DMS53 treated with DMSO at 0.1 percent for 48 hours (cell line): ENCODE measurements around the gene PTPRN2.

Source experiments
- DNase-seq: peaks from one replicate; lab custom pipeline; 2025; ENCODE audit not compliant: unreplicated experiment; lab: John Stamatoyannopoulos, UW

Gene PTPRN2

DNA sequence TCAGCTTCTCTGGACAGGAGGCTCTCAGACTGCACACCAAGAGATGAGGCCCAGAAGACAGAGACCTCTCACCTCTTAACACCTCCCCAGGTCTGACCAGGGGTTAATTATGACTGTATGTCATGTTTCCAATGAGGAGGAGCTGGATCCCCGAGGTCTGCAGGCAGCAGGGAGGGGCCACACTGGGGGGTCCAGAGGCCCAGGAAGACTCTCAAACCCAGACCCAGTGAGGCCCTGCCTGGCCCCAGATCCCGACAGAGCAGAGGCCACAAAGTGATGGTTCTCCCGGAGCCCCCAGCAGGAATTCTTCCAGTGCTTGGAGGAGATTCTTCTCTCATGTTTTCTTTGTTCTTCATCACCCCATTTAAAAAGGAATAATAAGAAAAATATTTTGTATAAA lies 28.8 kb downstream of the PTPRN2 start:
- DNase-seq: no peak

DNA sequence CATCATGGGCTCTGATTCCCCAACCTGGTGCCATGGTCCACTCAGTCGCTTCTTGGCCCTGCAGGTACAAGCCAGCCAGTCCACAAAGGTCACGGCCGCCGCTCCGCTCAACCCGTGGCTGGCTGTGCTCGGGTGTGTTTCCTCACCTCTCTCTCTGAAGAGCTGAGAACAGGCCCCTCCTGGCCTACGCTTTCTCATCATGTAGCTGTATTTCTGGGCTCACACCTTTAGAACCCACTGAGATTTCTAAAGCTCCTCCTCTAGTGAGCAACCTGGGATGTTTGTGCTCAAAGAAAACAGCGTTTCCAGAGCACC lies 30.2 kb downstream of the PTPRN2 start:
- DNase-seq: no peak

DNA sequence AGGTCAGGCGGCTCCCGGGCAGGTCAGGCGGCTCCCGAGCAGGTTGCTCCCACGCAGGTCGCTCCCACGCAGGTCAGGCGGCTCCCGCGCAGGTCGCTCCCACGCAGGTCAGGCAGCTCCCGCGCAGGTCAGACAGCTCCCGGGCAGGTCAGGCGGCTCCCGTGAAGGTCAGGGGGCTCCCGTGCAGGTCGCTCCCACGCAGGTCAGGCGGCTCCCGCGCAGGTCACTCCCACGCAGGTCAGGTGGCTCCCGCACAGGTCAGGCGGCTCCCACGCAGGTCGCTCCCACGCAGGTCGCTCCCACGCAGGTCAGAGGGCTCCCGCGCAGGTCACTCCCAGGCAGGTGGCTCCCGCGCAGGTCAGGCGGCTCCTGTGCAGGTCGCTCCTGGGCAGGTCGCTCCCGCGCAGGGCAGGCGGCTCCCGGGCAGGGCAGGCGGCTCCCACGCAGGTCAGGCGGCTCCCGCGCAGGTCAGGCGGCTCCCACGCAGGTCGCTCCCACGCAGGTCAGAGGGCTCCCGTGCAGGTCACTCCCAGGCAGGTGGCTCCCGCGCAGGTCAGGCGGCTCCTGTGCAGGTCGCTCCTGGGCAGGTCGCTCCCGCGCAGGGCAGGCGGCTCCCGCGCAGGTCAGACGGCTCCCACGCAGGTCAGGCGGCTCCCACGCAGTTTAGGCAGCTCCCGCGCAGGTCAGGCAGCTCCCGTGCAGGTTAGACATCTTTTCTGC lies 30.7 kb downstream of the PTPRN2 start:
- no peak for DNase-seq

DNA sequence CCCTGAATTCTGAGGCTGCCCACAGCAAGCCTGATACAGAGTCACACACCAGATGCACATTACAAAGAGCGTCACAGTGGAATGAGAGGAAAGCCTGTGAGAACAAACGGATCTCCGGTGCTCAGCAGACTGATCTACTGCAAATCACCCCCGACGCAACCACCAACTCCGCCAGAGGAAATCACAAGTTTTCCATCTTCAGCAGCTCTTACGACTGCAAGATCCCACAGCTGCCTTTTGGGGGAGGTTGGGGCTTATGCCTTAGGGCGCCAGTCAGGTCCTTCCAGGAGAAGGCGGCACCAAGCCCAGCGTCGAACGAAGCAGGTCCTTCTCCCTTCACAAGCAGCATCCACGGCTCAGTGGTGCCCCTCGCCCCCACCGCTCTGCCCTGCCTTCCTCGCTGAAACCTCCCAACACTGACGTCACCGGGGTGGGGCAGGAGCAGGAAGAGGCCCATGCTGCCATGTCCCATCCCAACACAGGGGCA lies 32.5 kb downstream of the PTPRN2 start:
- no peak for DNase-seq

DNA sequence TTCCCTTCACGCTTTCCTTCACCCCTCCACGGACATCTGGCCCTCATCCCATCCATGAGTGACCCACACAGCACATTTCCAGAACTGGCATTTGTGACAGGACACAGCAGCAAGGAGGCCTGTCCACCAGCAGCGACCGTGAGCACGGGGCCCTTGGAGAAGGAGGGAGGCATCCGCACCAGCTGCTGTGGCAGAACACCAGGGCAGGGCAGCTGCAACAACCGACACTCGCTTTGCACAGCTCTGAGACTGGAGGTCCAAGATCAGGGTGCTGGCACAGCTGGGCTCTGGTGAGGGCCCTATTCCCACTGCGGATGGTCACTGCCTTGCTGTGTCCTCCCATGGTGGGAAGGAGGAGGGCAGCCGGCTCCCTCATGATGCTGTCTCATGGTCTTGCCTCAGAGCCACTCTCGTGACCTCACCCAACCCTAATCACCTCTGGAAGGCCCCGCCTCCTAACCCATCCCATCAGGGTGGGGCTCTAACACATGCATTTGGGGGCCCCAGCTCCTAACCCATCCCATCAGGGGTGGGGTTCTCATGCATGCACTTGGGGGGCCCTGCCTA lies 36.7 kb downstream of the PTPRN2 start:
- DNase-seq: no peak

DNA sequence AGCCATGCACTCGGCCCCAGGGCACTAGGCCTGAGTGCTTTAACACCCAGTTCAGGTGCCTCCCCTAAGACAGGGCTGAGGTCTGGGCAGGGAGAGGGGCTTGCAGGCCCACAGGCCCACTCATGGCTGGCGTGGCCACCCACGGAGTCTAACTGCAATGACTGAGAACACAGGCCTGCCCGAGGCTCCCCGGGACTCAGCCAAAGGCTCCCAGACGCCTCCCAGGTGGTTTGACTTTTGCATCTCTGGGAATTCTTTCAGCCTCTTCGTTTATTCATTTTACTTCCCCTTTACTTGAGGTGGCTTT lies 37.3 kb downstream of the PTPRN2 start:
- DNase-seq: no peak

- DNase-seq: no peak
Observed at GRCh38 chr7:158549616-158550393, 37.8 kb downstream of the PTPRN2 start.

DNA sequence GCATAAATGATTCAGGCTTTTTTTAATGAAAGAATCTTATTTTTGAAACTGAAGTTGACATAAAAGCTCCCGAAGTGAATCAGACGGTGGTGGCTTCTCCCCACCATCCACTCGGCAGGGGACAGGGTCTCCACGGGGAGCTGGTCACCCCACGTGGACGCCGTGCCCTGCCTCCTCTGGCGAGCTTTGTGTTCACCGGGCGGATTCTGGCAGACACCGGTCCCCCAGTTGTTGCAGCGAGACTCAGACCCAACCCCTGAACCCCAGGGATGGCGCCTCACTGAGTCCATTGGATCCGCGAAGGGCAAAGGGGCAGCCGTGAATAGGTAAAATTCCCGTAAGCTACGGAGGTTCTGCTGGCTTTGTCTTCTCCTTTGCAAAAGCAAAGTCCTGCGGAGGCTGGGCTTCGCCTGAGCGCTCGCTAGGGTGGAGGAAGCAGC lies 38.4 kb downstream of the PTPRN2 start:
- no peak for DNase-seq

DNA sequence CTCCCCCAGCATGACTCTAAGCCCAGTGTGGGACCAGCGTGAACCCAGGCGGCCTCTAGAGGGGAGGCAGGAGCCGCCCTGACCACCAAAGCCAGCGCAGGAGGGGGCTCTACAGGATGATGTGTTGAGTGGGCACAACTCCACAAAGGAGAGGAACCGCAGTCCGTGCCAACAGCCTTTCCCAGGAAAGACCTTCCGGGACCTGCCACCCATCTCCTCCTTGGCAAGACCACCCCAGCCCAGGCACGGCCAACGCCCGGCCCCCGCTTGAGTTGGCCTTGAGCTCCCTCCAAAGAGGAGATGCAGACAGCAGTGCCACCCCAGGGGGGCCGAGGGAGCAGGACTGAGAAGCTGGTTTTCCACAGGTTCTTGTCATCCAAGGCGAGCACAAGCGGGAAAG lies 38.9 kb downstream of the PTPRN2 start:
- DNase-seq: no peak

- no peak for DNase-seq
Observed at GRCh38 chr7:158547817-158548216, 39.8 kb downstream of the PTPRN2 start.

DNA sequence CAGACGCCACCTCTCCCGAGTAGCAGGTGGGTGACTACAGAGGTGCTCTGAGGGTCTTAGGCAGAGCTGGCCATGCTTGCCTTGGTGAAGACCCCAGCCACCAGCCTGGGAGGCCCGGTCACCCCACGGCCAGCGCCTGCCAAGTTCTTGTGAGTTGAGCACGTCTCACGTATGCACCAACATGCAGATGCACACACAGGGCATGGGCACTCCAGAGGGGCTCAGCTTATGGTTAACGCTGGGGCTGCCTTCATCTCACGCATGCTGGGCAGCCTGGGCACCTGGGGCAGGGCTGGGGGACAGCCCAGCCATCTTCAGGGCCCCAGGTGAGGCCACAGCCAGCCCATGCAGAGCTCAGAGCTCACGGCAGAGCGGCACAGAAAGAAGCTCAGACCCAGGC lies 41.0 kb downstream of the PTPRN2 start:
- DNase-seq: no peak

- no peak for DNase-seq
Observed at GRCh38 chr7:158546214-158546613, 41.4 kb downstream of the PTPRN2 start.

GRCh38 chr7:158544708-158545107 lies 42.9 kb downstream of the PTPRN2 start:
- DNase-seq: no peak

DNA sequence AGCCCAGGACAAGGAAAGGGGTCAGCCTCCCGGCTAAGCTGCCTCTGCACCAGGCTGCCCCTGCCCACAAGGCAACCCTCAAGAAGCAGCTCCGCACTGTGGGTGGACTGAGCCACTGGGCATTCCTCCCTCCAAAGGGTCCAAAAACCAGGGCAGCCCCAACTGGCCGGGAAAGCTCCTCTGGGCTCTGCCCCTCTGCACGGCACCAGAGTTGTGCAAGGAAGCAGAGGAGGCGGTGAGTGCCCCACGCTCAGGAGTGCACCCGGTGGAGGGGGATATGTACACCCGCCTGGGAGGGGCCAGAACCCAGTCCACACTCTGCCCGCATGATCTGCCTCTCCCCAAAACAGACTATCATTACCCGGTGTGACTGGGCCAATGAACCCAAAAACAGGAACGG lies 43.8 kb downstream of the PTPRN2 start:
- DNase-seq: no peak

DNA sequence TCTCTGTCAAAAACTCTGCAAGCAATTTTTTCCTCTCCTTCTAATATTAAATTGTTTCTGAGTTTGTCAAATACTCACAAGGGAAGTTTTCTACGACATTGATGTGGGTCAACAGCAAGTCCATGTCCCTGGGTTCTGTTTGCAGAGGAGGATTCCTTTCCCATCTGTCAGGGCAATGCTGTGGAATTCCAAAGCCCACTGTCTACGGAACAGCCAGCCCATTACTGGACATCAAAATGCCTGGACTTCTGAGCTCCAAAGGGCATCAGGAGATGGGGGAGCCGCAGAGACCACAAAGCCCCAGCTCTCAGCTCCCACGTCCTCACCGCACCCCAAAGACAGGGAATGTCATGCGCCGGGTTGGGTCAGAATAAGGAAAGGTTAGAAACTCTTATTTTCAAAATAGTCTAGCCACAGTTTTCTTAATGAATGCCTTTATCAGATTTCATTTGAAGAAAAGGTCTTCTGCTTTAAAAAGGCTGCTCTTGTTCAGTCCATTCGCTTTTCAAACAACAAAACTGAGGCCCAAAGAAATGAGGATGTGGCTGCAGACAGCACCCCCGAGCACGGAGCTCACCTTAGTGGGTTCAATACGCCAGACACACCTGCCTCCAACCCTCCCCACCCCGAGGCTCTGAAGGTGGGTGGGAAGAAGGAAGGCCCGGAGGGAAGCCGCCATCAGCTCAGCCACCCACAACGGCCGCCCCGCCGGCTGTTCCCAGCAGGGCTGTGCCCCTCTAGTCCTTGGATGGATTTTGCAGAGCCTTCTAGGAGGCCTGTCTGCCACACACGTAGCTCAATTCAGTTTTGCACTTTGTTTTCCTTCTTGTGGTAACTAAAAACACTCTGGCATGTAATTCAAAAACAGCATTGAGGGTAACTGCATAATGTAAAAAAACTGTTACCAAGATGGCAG lies 44.7 kb downstream of the PTPRN2 start:
- no peak for DNase-seq

- DNase-seq: no peak
Observed at GRCh38 chr7:158541346-158542010, 46.1 kb downstream of the PTPRN2 start.

DNA sequence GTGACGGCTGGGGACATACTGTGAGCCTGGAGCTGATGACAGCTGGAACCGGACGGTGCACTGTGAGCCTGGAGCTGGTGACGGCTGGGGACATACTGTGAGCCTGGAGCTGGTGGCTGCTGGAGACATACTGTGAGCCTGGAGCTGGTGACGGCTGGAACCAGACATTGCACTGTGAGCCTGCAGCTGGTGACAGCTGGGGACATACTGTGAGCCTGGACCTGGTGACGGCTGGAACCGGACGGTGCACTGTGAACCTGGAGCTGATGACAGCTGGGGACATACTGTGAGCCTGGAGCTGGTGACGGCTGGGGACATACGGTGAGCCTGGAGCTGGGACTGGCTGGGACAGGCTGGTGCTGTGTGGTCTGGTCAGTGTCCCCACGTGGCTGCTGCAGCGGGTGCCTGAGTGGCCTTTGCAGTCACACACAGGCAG lies 47.9 kb downstream of the PTPRN2 start:
- no peak for DNase-seq

DNA sequence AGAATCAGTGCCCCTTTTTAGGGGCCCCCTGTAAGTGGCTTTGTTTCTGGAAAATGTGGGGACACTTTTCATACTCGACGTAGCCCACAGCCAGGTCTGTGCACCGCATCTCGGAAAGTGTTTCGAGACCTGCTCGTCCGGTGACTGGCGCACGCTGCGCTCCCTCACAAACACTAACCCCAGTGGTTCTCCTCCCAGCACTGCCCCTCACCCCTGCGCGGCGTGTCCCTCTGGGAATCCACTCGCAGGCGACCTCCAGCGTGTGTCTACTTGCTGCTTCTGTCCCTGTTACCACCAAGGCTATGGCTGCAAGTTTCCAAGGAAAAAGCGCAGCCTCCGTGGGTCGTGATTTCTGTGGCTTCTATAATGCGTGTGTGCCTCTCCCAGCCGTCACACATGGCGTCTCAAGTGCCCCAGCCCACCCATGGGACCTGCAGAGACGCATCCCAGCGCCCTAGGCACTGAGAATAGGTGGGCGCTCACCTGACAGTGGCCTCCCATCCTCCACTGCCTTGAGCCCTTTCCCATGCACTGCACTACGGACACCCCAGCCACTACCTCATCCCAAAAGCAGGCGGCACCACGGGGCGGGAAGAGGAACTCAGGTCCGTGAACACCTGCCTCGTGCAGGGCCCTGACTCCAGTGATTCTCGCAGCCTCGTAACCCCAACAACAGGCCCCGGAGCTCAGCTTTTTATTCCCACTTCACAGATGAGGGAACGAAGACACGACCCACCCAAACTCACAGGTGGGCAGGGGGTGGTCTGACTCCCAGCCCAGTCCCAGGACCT lies 49.3 kb downstream of the PTPRN2 start:
- no peak for DNase-seq

- no peak for DNase-seq
Observed at GRCh38 chr7:158537516-158537882, 50.1 kb downstream of the PTPRN2 start.

DNA sequence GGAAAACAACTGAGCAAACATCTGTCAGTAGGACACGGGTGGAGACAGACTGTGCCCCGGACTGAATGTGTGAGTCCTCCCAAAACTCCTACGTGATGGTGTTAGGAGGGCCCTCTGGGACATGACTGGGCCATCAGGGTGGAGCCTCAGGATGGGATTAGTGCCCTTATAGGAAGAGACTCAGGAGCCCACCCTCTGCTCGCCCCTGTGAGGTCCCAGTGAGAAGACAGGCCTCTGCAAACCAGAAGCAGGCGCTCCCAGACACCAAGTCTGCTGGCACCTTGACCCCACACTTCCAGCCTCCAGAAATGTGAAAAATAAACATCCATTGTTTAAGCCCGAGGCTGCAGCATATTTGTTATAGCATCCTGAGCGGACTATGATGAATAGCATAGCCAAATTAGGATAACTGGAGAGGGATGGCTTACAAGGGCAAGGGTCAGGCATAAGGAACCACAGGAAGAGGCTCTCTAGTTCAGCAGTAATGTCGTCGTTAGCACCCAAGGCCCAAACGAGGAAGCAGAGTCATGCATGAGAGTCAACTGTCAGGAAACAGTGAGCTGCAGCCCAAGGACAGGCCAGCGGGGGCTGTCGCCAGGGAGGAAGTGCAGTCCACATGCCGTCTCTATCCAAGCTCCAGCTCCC lies 50.6 kb downstream of the PTPRN2 start:
- no peak for DNase-seq
